Ramos (cell line): Measurements from ENCODE around the gene ZNF536.
"Not testable (repeated sequence)": the region's sequence is repeated elsewhere in the genome, so short reads cannot be mapped to it uniquely, and the experiment has no call there.

Experiments used
- in situ Hi-C: fragments of 300-500 bp; cut with MboI; formaldehyde crosslinking; loops from one replicate; pipeline ENCODE4 v1.14.3; 2022; ENCODE audit warnings: low sequenced_read_pairs; ENCODE audit not compliant: unreplicated experiment

Gene ZNF536

GRCh38 chr19:30467239-30467638 is 95.1 kb downstream of the ZNF536 start:
- in situ Hi-C loops: no loop called here

- in situ Hi-C loops: no loop called here
These were observed 97.6 kb downstream of the ZNF536 start for GRCh38 chr19:30469774-30470173.

DNA sequence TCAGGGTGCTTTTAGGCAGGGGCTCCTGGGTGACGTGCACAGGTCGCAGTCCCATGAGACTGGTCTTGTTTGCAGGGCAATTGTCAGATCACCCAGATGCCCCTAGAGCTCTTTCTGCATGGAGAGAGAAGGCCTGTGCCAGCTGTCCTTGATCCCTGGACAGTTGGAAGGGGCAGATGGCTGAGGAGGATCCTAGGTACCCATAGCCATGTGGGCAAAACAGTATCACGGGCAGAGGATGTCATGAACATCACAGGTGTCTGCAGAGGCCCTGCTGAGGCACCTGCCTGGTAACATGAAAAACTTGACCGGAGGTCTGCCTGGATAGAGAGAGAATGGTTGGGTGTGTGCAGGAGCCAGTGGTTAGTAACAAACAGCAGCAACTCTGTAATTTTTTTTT is 99.3 kb downstream of the ZNF536 start:
- in situ Hi-C loops: no loop called here

- in situ Hi-C loops: no loop called here
These were observed 101.2 kb downstream of the ZNF536 start for GRCh38 chr19:30473334-30473867.

GRCh38 chr19:30476997-30477396 is 104.8 kb downstream of the ZNF536 start:
- in situ Hi-C loops: no loop called here

GRCh38 chr19:30479231-30479630 is 107.0 kb downstream of the ZNF536 start:
- in situ Hi-C loops: no loop called here

GRCh38 chr19:30480097-30480496 is 107.9 kb downstream of the ZNF536 start:
- in situ Hi-C loops: no loop called here

DNA sequence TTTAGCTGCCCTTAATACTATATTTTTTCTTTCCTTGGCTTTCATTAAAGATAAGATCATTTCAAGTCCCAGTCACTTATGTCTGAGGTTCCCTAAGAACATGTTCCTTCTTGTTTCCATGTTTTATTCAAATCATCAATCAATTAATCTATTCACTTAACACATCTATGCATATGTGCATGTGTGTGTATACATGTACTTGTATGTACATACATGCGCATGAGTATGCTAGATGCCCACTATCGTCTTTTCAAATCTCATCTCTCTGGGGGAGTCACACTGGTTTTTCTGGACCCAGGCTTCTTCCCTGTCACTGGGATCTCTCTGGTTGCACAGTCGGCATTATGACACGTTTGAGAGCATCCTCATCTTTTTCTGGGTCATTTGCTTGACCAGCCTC is 108.9 kb downstream of the ZNF536 start:
- in situ Hi-C loops: no loop called here

DNA sequence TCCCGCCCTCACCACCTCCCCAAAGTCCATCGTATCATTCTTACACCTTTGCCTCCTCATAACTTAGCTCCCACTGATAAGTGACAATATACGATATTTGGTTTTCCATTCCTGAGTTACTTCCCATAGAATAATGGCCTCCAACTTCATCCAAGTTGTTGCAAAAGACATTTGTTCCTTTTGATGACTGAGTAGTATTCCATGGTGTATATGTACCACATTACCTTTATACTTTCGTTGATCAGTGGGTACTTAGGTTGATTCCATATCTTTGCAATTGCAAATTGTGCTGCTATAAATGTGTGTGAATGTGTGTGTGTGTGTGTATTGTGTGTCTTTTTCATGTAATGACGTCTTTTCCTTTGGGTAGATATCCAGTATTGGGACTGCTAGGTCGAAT is 109.6 kb downstream of the ZNF536 start:
- in situ Hi-C loops: no loop called here

- in situ Hi-C loops: no loop called here
These were observed 110.8 kb downstream of the ZNF536 start for GRCh38 chr19:30482956-30483355.

- in situ Hi-C loops: not testable (repeated sequence)
These were observed 114.1 kb downstream of the ZNF536 start for GRCh38 chr19:30486250-30486649.

- in situ Hi-C loops: no loop called here
These were observed 115.0 kb downstream of the ZNF536 start for GRCh38 chr19:30487178-30487577.

DNA sequence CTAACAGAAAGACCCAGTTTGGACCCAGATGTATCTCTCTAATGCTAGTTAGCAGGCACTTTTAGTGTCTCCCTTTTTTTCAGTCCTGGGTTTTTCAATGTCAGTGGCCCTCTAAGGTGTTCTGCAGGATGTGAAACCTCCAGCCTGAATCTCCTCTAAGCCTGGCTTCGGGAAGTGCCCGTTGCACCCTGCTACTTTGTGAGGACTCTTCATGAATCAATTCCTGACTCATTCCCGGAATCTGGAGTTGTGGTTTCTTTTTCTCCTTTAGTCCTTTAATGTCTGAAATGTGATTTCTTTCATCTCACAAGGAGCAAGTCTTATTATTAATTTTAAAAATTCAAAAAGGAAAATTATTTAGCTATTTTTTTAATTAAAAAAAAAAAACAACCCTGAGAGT is 116.0 kb downstream of the ZNF536 start:
- in situ Hi-C loops: no loop called here

GRCh38 chr19:30490760-30491159 is 118.6 kb downstream of the ZNF536 start:
- in situ Hi-C loops: no loop called here

DNA sequence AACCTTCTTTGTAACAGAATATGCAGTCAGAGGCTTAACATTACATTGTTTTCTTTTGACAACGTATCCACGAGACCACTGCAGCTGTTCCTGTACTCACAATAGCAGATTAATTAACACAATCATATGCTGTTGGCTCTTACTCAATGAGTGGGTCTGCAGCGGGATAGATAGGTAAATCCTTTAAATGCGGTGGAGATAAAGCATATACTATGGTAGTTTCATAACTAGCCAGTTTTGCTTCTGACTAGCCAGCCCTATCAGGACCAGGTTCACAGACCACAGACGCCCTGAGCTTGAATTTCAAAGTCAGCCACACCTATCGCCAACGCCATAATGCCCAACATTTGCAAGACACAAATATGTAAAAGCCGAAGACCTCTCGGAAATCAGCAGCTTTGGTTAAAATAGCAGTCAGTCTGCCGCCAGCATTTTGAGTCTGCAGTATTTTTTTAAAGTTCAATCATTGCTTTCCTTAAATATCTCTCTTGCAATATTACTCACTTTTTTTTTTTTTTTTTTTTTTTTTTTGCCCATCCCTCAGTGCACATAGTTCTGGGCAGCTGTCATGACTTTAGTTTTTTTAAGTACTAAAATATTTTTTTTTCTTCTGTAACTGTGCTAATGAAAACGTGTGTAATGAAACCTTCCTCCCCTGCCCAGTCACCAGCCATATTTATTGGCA is 120.5 kb downstream of the ZNF536 start:
- in situ Hi-C loops: no loop called here

- in situ Hi-C loops: no loop called here
These were observed 124.8 kb downstream of the ZNF536 start for GRCh38 chr19:30497034-30497433.

DNA sequence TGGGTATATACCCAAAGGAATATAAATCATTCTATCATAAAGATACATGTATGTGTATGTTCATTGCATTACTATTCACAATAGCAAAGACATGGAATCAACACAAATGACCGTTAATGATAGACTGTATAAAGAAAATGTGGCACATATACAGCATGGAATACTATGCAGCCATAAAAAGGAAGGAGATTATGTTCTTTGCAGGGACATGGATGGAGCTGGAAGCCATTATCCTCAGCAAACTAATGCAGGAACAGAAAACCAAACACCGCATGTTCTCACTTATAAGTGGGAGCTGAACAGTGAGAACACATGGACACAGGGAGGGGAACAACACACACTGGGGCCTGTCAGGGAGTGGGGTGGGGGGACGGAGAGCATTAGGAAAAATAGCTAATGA is 125.9 kb downstream of the ZNF536 start:
- in situ Hi-C loops: not testable (repeated sequence)

- in situ Hi-C loops: no loop called here
These were observed 126.5 kb downstream of the ZNF536 start for GRCh38 chr19:30498707-30499106.

DNA sequence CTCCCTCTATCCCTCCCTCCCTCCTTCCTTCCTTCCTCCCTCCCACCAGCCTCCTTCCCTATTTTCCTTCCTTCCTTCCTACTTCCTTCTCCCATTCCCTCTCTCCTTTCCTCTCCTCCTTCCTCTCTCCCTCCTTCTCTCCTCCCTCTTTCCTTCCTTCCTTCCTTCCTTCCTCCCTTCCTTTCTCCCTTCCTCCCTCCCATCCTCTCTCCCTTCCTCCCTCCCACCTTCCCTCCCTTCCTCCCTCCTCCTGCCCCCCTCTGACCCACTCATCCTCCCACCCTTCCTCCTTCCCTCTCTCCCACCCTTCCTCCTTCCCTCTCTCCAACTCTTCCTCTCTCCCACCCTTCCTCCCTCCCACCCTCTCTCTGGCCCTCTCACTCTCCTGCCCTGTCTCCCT is 132.1 kb downstream of the ZNF536 start:
- in situ Hi-C loops: no loop called here

- in situ Hi-C loops: no loop called here
These were observed 140.2 kb downstream of the ZNF536 start for GRCh38 chr19:30512176-30513081.

- in situ Hi-C loops: no loop called here
These were observed 140.9 kb downstream of the ZNF536 start for GRCh38 chr19:30513082-30513411.
